Peyer's patch (tissue), 4 donors: ENCODE measurements around the gene SAMD4B. TPM values are rescaled to one million over a fixed set of nuclear protein-coding genes. Genes with fewer than 3 reads are reported as not detected.

Source experiments
- DNase-seq, 3 donors: peaks; one replicate each; pipeline ENCODE4 v3.0.0-alpha.2; 2017 to 2019
- H3K27ac ChIP-seq, 4 donors: fragments of 200-600 bp; sonication (generic); one replicate each; pipeline ENCODE4 v1.5.1; 2016 to 2019
- H3K27me3 ChIP-seq, 2 donors: fragments of 200-600 bp; sonication (generic); one replicate each; pipeline ENCODE4 v1.5.1; 2019
- H3K36me3 ChIP-seq, 3 donors: fragments of 200-600 bp; sonication (generic); one replicate each; pipeline ENCODE4 v1.5.1; 2016 to 2019
- H3K4me1 ChIP-seq, 4 donors: fragments of 200-600 bp; sonication (generic); one replicate each; pipeline ENCODE4 v1.5.1; 2016 to 2019
- H3K4me3 ChIP-seq, 4 donors: fragments of 200-600 bp; sonication (generic); 1 replicate in 3 of 4; 2 replicates in 1 of 4; pipeline ENCODE4 v1.5.1; 2016 to 2019; ENCODE audit warnings: mild to moderate bottlenecking in 1 of 4
- H3K9me3 ChIP-seq, 4 donors: fragments of 200-600 bp; sonication (generic); one replicate each; pipeline ENCODE4 v1.5.1; 2016 to 2019; ENCODE audit warnings: mild to moderate bottlenecking in 1 of 4
- CTCF ChIP-seq, 6 experiments: fragments of 450-650 bp in 4 of 6; fragments of 200-600 bp in 2 of 6; sonication (generic) in 1 of 6; IDR thresholded peaks; one replicate each; pipeline ENCODE4 v1.5.1; 2017 to 2019; ENCODE audit warnings: antibody characterized with exemption in 6 of 6, mild to moderate bottlenecking in 3 of 6, moderate library complexity in 1 of 6
- POLR2A ChIP-seq, 2 donors: fragments of 450-650 bp; IDR thresholded peaks; one replicate each; pipeline ENCODE4 v1.5.1; 2017; ENCODE audit warnings: antibody characterized with exemption in 2 of 2, mild to moderate bottlenecking in 2 of 2, moderate library complexity in 2 of 2
- total RNA-seq, 4 donors: library from RNA; depleted of rRNA; stranded (reverse); fragments of >200 nt; gene quantifications; one replicate each; pipeline ENCODE4 v1.1.0, GENCODE V29; 2016

The SAMD4B gene
- total RNA-seq, 4 donors from 2014 or later: 69.0 to 126 (median 91.8) TPM

- Histone ChIP-seq H3K36me3 (peaks cover 0 to 62% (median 4%) of the 10 kb centered on the region in 3 donors), H3K9me3 (no peaks in the 10 kb centered on the region), H3K27ac (peak overlapping the region in 3 of 4 donors; percentile 16 to 21 (median 17))
Measured at GRCh38 chr19:39351537-39352064, 9.4 kb downstream of the SAMD4B start.

GRCh38 chr19:39352381-39353255 lies 10.4 kb downstream of the SAMD4B start:
- H3K9me3 ChIP-seq: no peaks in the 10 kb centered on the region
- H3K27me3 ChIP-seq: no peaks in the 10 kb centered on the region
- no peak overlapping the region for H3K4me3 ChIP-seq
- H3K4me1 ChIP-seq: peaks cover 0 to 7% (median 0%) of the 10 kb centered on the region in 4 donors
- peaks cover 0 to 72% (median 8%) of the 10 kb centered on the region in 3 donors for H3K36me3 ChIP-seq
- H3K27ac ChIP-seq: no peak overlapping the region
- DNase-seq: no peak
- TF ChIP-seq CTCF (IDR thresholded peaks at IDR 0.05) (no peak), POLR2A (IDR thresholded peaks at IDR 0.05) (no peak)

More at GRCh38 chr19:39351537-39352064, 9.4 kb downstream of the SAMD4B start:
- Histone ChIP-seq H3K4me3 (no peak overlapping the region), H3K4me1 (peaks cover 0 to 12% (median 0%) of the 10 kb centered on the region in 4 donors), H3K27me3 (no peaks in the 10 kb centered on the region)
- TF ChIP-seq CTCF (IDR thresholded peaks at IDR 0.05) (no peak), POLR2A (IDR thresholded peaks at IDR 0.05) (no peak)
- DNase-seq: no peak

- no peak for TF ChIP-seq POLR2A (IDR thresholded peaks at IDR 0.05)
- H3K36me3 ChIP-seq: peaks cover 0 to 91% (median 8%) of the 10 kb centered on the region in 3 donors
- no peaks in the 10 kb centered on the region for H3K27me3 ChIP-seq
- H3K4me3 ChIP-seq: no peak overlapping the region
- peaks cover 0 to 7% (median 0%) of the 10 kb centered on the region in 4 donors for H3K4me1 ChIP-seq
- H3K27ac ChIP-seq: no peak overlapping the region
- DNase-seq: no peak
- no peaks in the 10 kb centered on the region for H3K9me3 ChIP-seq
Measured at GRCh38 chr19:39355253-39355652, 13.0 kb downstream of the SAMD4B start.

- Histone ChIP-seq H3K36me3 (peaks cover 0 to 94% (median 8%) of the 10 kb centered on the region in 3 donors), H3K27ac (no peak overlapping the region), H3K27me3 (no peaks in the 10 kb centered on the region)
Measured at GRCh38 chr19:39356073-39356472, 13.9 kb downstream of the SAMD4B start.

GRCh38 chr19:39356647-39357046 lies 14.4 kb downstream of the SAMD4B start:
- Histone ChIP-seq H3K27me3 (no peaks in the 10 kb centered on the region), H3K9me3 (no peaks in the 10 kb centered on the region), H3K4me1 (no peaks in the 10 kb centered on the region), H3K36me3 (peaks cover 0 to 94% (median 7%) of the 10 kb centered on the region in 3 donors), H3K27ac (no peak overlapping the region), H3K4me3 (no peak overlapping the region)
- TF ChIP-seq POLR2A (IDR thresholded peaks at IDR 0.05): no peak
- no peak for TF ChIP-seq CTCF (IDR thresholded peaks at IDR 0.05)
- DNase-seq: no peak

More at GRCh38 chr19:39356073-39356472, 13.9 kb downstream of the SAMD4B start:
- no peak for TF ChIP-seq CTCF (IDR thresholded peaks at IDR 0.05)
- TF ChIP-seq POLR2A (IDR thresholded peaks at IDR 0.05): no peak
- Histone ChIP-seq H3K4me3 (no peak overlapping the region), H3K9me3 (no peaks in the 10 kb centered on the region), H3K4me1 (peaks cover 0 to 4% (median 0%) of the 10 kb centered on the region in 4 donors)
- no peak for DNase-seq

- H3K4me1 ChIP-seq: peaks cover 0 to 6% (median 3%) of the 10 kb centered on the region in 4 donors
- TF ChIP-seq POLR2A (IDR thresholded peaks at IDR 0.05) (no peak), CTCF (IDR thresholded peaks at IDR 0.05) (no peak)
- no peak overlapping the region for H3K4me3 ChIP-seq
- H3K27me3 ChIP-seq: no peaks in the 10 kb centered on the region
- H3K27ac ChIP-seq: no peak overlapping the region
- peaks cover 0 to 93% (median 5%) of the 10 kb centered on the region in 3 donors for H3K36me3 ChIP-seq
- DNase-seq: no peak
- no peaks in the 10 kb centered on the region for H3K9me3 ChIP-seq
Measured at GRCh38 chr19:39359026-39359425, 16.8 kb downstream of the SAMD4B start.
